Neural progenitor cell (in vitro differentiated cells): ENCODE measurements around the gene PSMD14. TPM values are rescaled to one million over a fixed set of nuclear protein-coding genes. Genes with fewer than 3 reads are reported as not detected.

ENCODE experiments used
- DNase-seq: peaks from one replicate; pipeline ENCODE4 v3.0.0-alpha.2; 2016; ENCODE audit warnings: low spot score
- H2AFZ ChIP-seq: fragments of 200-600 bp; sonication (generic); replicated peaks from 2 replicates; pipeline ENCODE4 v1.6.1; 2016; ENCODE audit warnings: antibody characterized with exemption
- H3F3A ChIP-seq: fragments of 200-600 bp; sonication (generic); 2 replicates; pipeline ENCODE4 v1.6.1; 2016; ENCODE audit warnings: antibody characterized with exemption, low read depth
- H3K27ac ChIP-seq: fragments of 200-600 bp; sonication (generic); 2 replicates; pipeline ENCODE4 v1.5.1; 2016; ENCODE audit warnings: mild to moderate bottlenecking
- H3K27me3 ChIP-seq: fragments of 200-600 bp; sonication (generic); 2 replicates; pipeline ENCODE4 v1.6.1; 2016; ENCODE audit warnings: mild to moderate bottlenecking, moderate library complexity
- H3K36me3 ChIP-seq: fragments of 200-600 bp; sonication (generic); 2 replicates; pipeline ENCODE4 v1.5.1; 2016
- H3K4me1 ChIP-seq: fragments of 200-600 bp; sonication (generic); 2 replicates; pipeline ENCODE4 v1.6.1; 2016; ENCODE audit warnings: mixed run types
- H3K4me2 ChIP-seq: fragments of 200-600 bp; sonication (generic); 2 replicates; pipeline ENCODE4 v1.6.1; 2016
- H3K4me3 ChIP-seq: fragments of 200-600 bp; sonication (generic); 2 replicates; pipeline ENCODE4 v1.5.1; 2016
- H3K79me2 ChIP-seq: fragments of 200-600 bp; sonication (generic); 2 replicates; pipeline ENCODE4 v1.6.1; 2016; ENCODE audit warnings: low read depth
- H3K9ac ChIP-seq: fragments of 200-600 bp; sonication (generic); 2 replicates; pipeline ENCODE4 v1.6.1; 2016
- H3K9me3 ChIP-seq: fragments of 200-600 bp; sonication (generic); 2 replicates; pipeline ENCODE4 v1.5.1; 2016; ENCODE audit warnings: low read depth
- H4K20me1 ChIP-seq: fragments of 200-600 bp; sonication (generic); 2 replicates; pipeline ENCODE4 v1.6.1; 2016; ENCODE audit warnings: low read depth
- H3K27ac Mint-ChIP-seq: 3 replicates; pipeline ENCODE4 v1.8.0; 2021; ENCODE audit warnings: mixed read lengths
- H3K27me3 Mint-ChIP-seq: 2 replicates; pipeline ENCODE4 v1.8.0; 2022; ENCODE audit warnings: low read depth, mild to moderate bottlenecking, inconsistent platforms, moderate library complexity, mixed read lengths; ENCODE audit not compliant: insufficient read depth
- H3K36me3 Mint-ChIP-seq: 3 replicates; pipeline ENCODE4 v1.8.0; 2021; ENCODE audit warnings: mixed read lengths
- H3K4me1 Mint-ChIP-seq: 3 replicates; pipeline ENCODE4 v1.8.0; 2021; ENCODE audit warnings: mixed read lengths
- H3K4me3 Mint-ChIP-seq: 3 replicates; pipeline ENCODE4 v1.8.0; 2021; ENCODE audit warnings: mild to moderate bottlenecking, moderate library complexity, mixed read lengths
- H3K9me3 Mint-ChIP-seq: 3 replicates; pipeline ENCODE4 v1.8.0; 2020; ENCODE audit warnings: mixed read lengths
- CTCF ChIP-seq: fragments of 200-600 bp; sonication (generic); IDR thresholded peaks from 2 replicates; pipeline ENCODE4 v1.5.1; 2017; ENCODE audit warnings: antibody characterized with exemption, mild to moderate bottlenecking
- EZH2 ChIP-seq: fragments of 200-600 bp; sonication (generic); IDR thresholded peaks from 2 replicates; pipeline ENCODE4 v1.6.1; 2017; ENCODE audit warnings: antibody characterized with exemption, mild to moderate bottlenecking, moderate library complexity
- EZH2phosphoT487 ChIP-seq: fragments of 200-600 bp; sonication (generic); IDR thresholded peaks from 2 replicates; pipeline ENCODE4 v1.6.1; 2017; ENCODE audit warnings: antibody characterized with exemption
- total RNA-seq: library from RNA; depleted of rRNA; stranded (reverse); fragments of >200 nt; gene quantifications from 2 replicates; pipeline ENCODE4 v1.2.3, GENCODE V29; 2015; ENCODE audit warnings: low replicate concordance

The PSMD14 gene
- total RNA-seq, 1 donor from 2014 or later: 152 TPM

GRCh38 chr2:161417438-161418274, 109.4 kb downstream of the PSMD14 start:
- no peaks in the 10 kb centered on the region for H3K9me3 ChIP-seq
- H3K36me3 Mint-ChIP-seq: no peaks in the 10 kb centered on the region
- H3K9ac ChIP-seq: no peak overlapping the region
- no peak overlapping the region for H2AFZ ChIP-seq
- TF ChIP-seq EZH2phosphoT487: peak; percentile 52
- no peak for TF ChIP-seq CTCF
- peak; percentile 88 for TF ChIP-seq EZH2
- H3K27ac Mint-ChIP-seq: no peak overlapping the region
- H3K9me3 Mint-ChIP-seq: no peaks in the 10 kb centered on the region
- peaks cover 16% of the 10 kb centered on the region for H3K4me1 ChIP-seq
- H3K27me3 ChIP-seq: peaks cover 100% of the 10 kb centered on the region
- DNase-seq: peak; percentile 23
- no peaks in the 10 kb centered on the region for H3K79me2 ChIP-seq
- no peak overlapping the region for H3K27ac ChIP-seq
- peaks cover 98% of the 10 kb centered on the region for H4K20me1 ChIP-seq
- peaks cover 45% of the 10 kb centered on the region for H3K4me1 Mint-ChIP-seq
- H3K4me2 ChIP-seq: no peak overlapping the region
- peaks cover 44% of the 10 kb centered on the region for H3F3A ChIP-seq
- peaks cover 83% of the 10 kb centered on the region for H3K27me3 Mint-ChIP-seq
- peak overlapping the region; percentile 62 for H3K4me3 Mint-ChIP-seq
- H3K4me3 ChIP-seq: no peak overlapping the region
- no peaks in the 10 kb centered on the region for H3K36me3 ChIP-seq

GRCh38 chr2:161418275-161418714, 110.1 kb downstream of the PSMD14 start:
- Mint-ChIP-seq H3K4me1 (peaks cover 48% of the 10 kb centered on the region), H3K9me3 (no peaks in the 10 kb centered on the region), H3K27me3 (peaks cover 89% of the 10 kb centered on the region), H3K4me3 (peak overlapping the region; percentile 62), H3K27ac (no peak overlapping the region), H3K36me3 (no peaks in the 10 kb centered on the region)
- no peak overlapping the region for H3K27ac ChIP-seq
- peaks cover 16% of the 10 kb centered on the region for H3K4me1 ChIP-seq
- peak overlapping the region; percentile 57 for H3K4me2 ChIP-seq
- TF ChIP-seq CTCF (no peak), EZH2 (no peak)
- peaks cover 100% of the 10 kb centered on the region for H3K27me3 ChIP-seq
- H3F3A ChIP-seq: peaks cover 40% of the 10 kb centered on the region
- H3K36me3 ChIP-seq: no peaks in the 10 kb centered on the region
- H4K20me1 ChIP-seq: peaks cover 100% of the 10 kb centered on the region
- DNase-seq: no peak
- H3K79me2 ChIP-seq: no peaks in the 10 kb centered on the region
- H3K4me3 ChIP-seq: peak overlapping the region; percentile 19
- H3K9me3 ChIP-seq: no peaks in the 10 kb centered on the region
- no peak overlapping the region for H3K9ac ChIP-seq
- no peak overlapping the region for H2AFZ ChIP-seq

- peak overlapping the region; percentile 57 for H3K4me2 ChIP-seq
- no peak overlapping the region for H3K9ac ChIP-seq
- H3K4me3 ChIP-seq: peak overlapping the region; percentile 19
- peaks cover 98% of the 10 kb centered on the region for H4K20me1 ChIP-seq
- Mint-ChIP-seq H3K4me3 (peak overlapping the region; percentile 82), H3K36me3 (no peaks in the 10 kb centered on the region), H3K27me3 (peaks cover 84% of the 10 kb centered on the region), H3K27ac (no peak overlapping the region), H3K4me1 (peaks cover 45% of the 10 kb centered on the region), H3K9me3 (no peaks in the 10 kb centered on the region)
- no peak overlapping the region for H3K27ac ChIP-seq
- no peak overlapping the region for H2AFZ ChIP-seq
- peaks cover 13% of the 10 kb centered on the region for H3K4me1 ChIP-seq
- H3F3A ChIP-seq: peaks cover 33% of the 10 kb centered on the region
- no peaks in the 10 kb centered on the region for H3K9me3 ChIP-seq
- H3K36me3 ChIP-seq: no peaks in the 10 kb centered on the region
- peak; percentile 82 for DNase-seq
- no peak for TF ChIP-seq CTCF
- peak; percentile 95 for TF ChIP-seq EZH2phosphoT487
- TF ChIP-seq EZH2: peak; percentile 97
- no peaks in the 10 kb centered on the region for H3K79me2 ChIP-seq
- peaks cover 100% of the 10 kb centered on the region for H3K27me3 ChIP-seq
Observed at GRCh38 chr2:161418715-161419637, 110.8 kb downstream of the PSMD14 start.
